PFSK-1 (cell line): Measurements from ENCODE around the gene BIRC5.

Experiments
- FOXP2 ChIP-seq: optimal IDR thresholded peaks from 2 replicates; pipeline ENCODE3; 2011; ENCODE audit warnings: borderline replicate concordance, control low read depth, inconsistent platforms; ENCODE audit not compliant: insufficient read depth; ENCODE audit errors: extremely low read length, extremely low read depth
- POLR2AphosphoS5 ChIP-seq: IDR thresholded peaks from 2 replicates; pipeline ENCODE4 v1.6.1; 2012; ENCODE audit warnings: low read depth, mild to moderate bottlenecking, control low read depth, low read length, moderate library complexity
- REST ChIP-seq, 2 experiments: IDR thresholded peaks; 2 replicates each; pipeline versions ENCODE4 v1.6.1 to v1.8.0; 2011 to 2012; ENCODE audit warnings: low read depth in 2 of 2, low read length in 2 of 2, control low read depth in 1 of 2, inconsistent platforms in 1 of 2, mild to moderate bottlenecking in 1 of 2, moderate library complexity in 1 of 2; ENCODE audit not compliant: insufficient read depth in 1 of 2
- SIN3A ChIP-seq: IDR thresholded peaks from 2 replicates; pipeline ENCODE4 v1.6.1; 2012; ENCODE audit warnings: mild to moderate bottlenecking, low read length, moderate library complexity, borderline replicate concordance; ENCODE audit not compliant: insufficient read depth
- TAF1 ChIP-seq: IDR thresholded peaks from 2 replicates; pipeline ENCODE4 v1.6.1; 2012; ENCODE audit warnings: low read length, control low read depth, borderline replicate concordance; ENCODE audit not compliant: insufficient read depth

BIRC5 gene

GRCh38 chr17:78271419-78272170 is 57.5 kb downstream of the BIRC5 start:
- TF ChIP-seq POLR2AphosphoS5 (no peak), SIN3A (no peak), TAF1 (no peak), REST (IDR thresholded peaks at IDR 0.05; ENCODE audit: insufficient read depth in 1 of 2, low read depth in 2 of 2, low read length in 2 of 2) (no peak), FOXP2 (no peak)

GRCh38 chr17:78272181-78272913 is 58.3 kb downstream of the BIRC5 start:
- TF ChIP-seq POLR2AphosphoS5 (no peak), FOXP2 (peak; percentile 57)

- no peak for TF ChIP-seq TAF1
These were observed 58.8 kb downstream of the BIRC5 start for GRCh38 chr17:78272914-78273258.

GRCh38 chr17:78273813-78274212 is 59.8 kb downstream of the BIRC5 start:
- TF ChIP-seq TAF1 = no peak
- no peak for TF ChIP-seq REST (IDR thresholded peaks at IDR 0.05; ENCODE audit: insufficient read depth in 1 of 2, low read depth in 2 of 2, low read length in 2 of 2)
- TF ChIP-seq FOXP2 = no peak
- TF ChIP-seq POLR2AphosphoS5 = no peak
- TF ChIP-seq SIN3A = no peak
